Prostate gland (tissue), 2 donors: Measurements from ENCODE around the gene OSBP2. TPM values are rescaled to one million over a fixed set of nuclear protein-coding genes. Genes with fewer than 3 reads are reported as not detected.

Experiments used
- DNase-seq: peaks from one replicate; pipeline ENCODE4 v3.0.0-alpha.2; 2019; ENCODE audit warnings: low spot score
- H3K27ac ChIP-seq, 2 donors: fragments of 200-600 bp; sonication (generic); 2 replicates each; pipeline ENCODE4 v1.5.1; 2017 to 2019
- H3K27me3 ChIP-seq: fragments of 200-600 bp; sonication (generic); replicated peaks from 2 replicates; pipeline ENCODE4 v1.5.1; 2019; ENCODE audit not compliant: insufficient read depth
- H3K36me3 ChIP-seq, 2 donors: fragments of 200-600 bp; sonication (generic); 1 replicate in 1 of 2; 2 replicates in 1 of 2; pipeline versions ENCODE4 v1.5.1 to v1.8.1; 2017 to 2019
- H3K4me1 ChIP-seq: fragments of 200-600 bp; sonication (generic); replicated peaks from 2 replicates; pipeline ENCODE4 v1.5.1; 2019
- H3K4me3 ChIP-seq, 2 donors: fragments of 200-600 bp; sonication (generic); 2 replicates each; pipeline ENCODE4 v1.5.1; 2017 to 2019
- H3K9me3 ChIP-seq: fragments of 200-600 bp; sonication (generic); 2 replicates; pipeline ENCODE4 v1.5.1; 2017
- CTCF ChIP-seq, 4 experiments: fragments of 200-600 bp in 2 of 4; fragments of 450-650 bp in 2 of 4; sonication (generic) in 2 of 4; IDR thresholded peaks; 1 replicate in 3 of 4; 2 replicates in 1 of 4; pipeline ENCODE4 v1.5.1; 2016 to 2019; ENCODE audit warnings: antibody characterized with exemption in 4 of 4, mild to moderate bottlenecking in 2 of 4, moderate library complexity in 2 of 4
- POLR2A ChIP-seq: fragments of 450-650 bp; IDR thresholded peaks from one replicate; pipeline ENCODE4 v1.6.1; 2016; ENCODE audit warnings: antibody characterized with exemption, mild to moderate bottlenecking
- POLR2AphosphoS5 ChIP-seq: sonication (generic); formaldehyde crosslinking; IDR thresholded peaks from one replicate; pipeline ENCODE4 v1.6.1; 2017; ENCODE audit warnings: antibody characterized with exemption
- WGBS: methylation state at CpG from one replicate; pipeline ENCODE4 v1.1.5; 2018; 5-methylcytosine and 5-hydroxymethylcytosine counted together
- intact Hi-C: fragments of 100-400 bp; cut with DNase I; formaldehyde crosslinking; loops from one replicate; pipeline ENCODE4 v1.14.2; 2022
- total RNA-seq, 2 donors: library from RNA; depleted of rRNA; stranded (reverse); fragments of >200 nt; gene quantifications; one replicate each; pipeline ENCODE4 v1.1.0, GENCODE V29; 2016

The OSBP2 gene
- total RNA-seq, 2 donors from 2014 or later = 4.5 to 16.2 TPM

GRCh38 chr22:30894371-30894740 lies 199.7 kb downstream of the OSBP2 start:
- DNase-seq = no peak
- intact Hi-C loops = no loop called here

GRCh38 chr22:30902496-30903357 lies 208.1 kb downstream of the OSBP2 start:
- no peak overlapping the region for H3K4me3 ChIP-seq
- TF ChIP-seq CTCF (IDR thresholded peaks at IDR 0.05) (no peak), POLR2AphosphoS5 (no peak), POLR2A (no peak)
- no peaks in the 10 kb centered on the region for H3K36me3 ChIP-seq
- no peaks in the 10 kb centered on the region for H3K27me3 ChIP-seq
- intact Hi-C loops = no loop called here
- no peak overlapping the region for H3K27ac ChIP-seq
- H3K9me3 ChIP-seq = no peaks in the 10 kb centered on the region
- no peaks in the 10 kb centered on the region for H3K4me1 ChIP-seq
- DNase-seq = no peak
- WGBS = 87% methylated on average over 16 of the region's 16 CpGs

More at GRCh38 chr22:30894371-30894740, 199.7 kb downstream of the OSBP2 start:
- Histone ChIP-seq H3K4me3 (no peak overlapping the region), H3K9me3 (no peaks in the 10 kb centered on the region), H3K4me1 (no peaks in the 10 kb centered on the region), H3K36me3 (no peaks in the 10 kb centered on the region), H3K27ac (no peak overlapping the region), H3K27me3 (no peaks in the 10 kb centered on the region)
- WGBS = 86% methylated on average over 3 of the region's 3 CpGs
- TF ChIP-seq POLR2A (no peak), CTCF (IDR thresholded peaks at IDR 0.05) (no peak), POLR2AphosphoS5 (no peak)

GRCh38 chr22:30903876-30904460 lies 209.3 kb downstream of the OSBP2 start:
- no peak for TF ChIP-seq POLR2A
- TF ChIP-seq POLR2AphosphoS5 = no peak
- TF ChIP-seq CTCF (IDR thresholded peaks at IDR 0.05) = no peak
- no peak for DNase-seq
- no peak overlapping the region for H3K4me3 ChIP-seq
- H3K4me1 ChIP-seq = no peaks in the 10 kb centered on the region
- no peak overlapping the region for H3K27ac ChIP-seq
- no peaks in the 10 kb centered on the region for H3K9me3 ChIP-seq
- no peaks in the 10 kb centered on the region for H3K27me3 ChIP-seq
- H3K36me3 ChIP-seq = no peaks in the 10 kb centered on the region
- intact Hi-C loops = no loop called here
- WGBS = 95% methylated on average over 6 of the region's 6 CpGs

- Histone ChIP-seq H3K4me1 (no peaks in the 10 kb centered on the region), H3K27ac (no peak overlapping the region), H3K27me3 (no peaks in the 10 kb centered on the region), H3K4me3 (no peak overlapping the region), H3K36me3 (no peaks in the 10 kb centered on the region), H3K9me3 (no peaks in the 10 kb centered on the region)
- 95% methylated on average over 46 of the region's 49 CpGs for WGBS
- intact Hi-C loops = no loop called here
- TF ChIP-seq POLR2A (no peak), CTCF (IDR thresholded peaks at IDR 0.05) (no peak), POLR2AphosphoS5 (no peak)
- DNase-seq = no peak
Measured at GRCh38 chr22:30905696-30906341, 211.1 kb downstream of the OSBP2 start.
